ENCODE measurements around the gene GTPBP3.

The GTPBP3 gene

GRCh38 chr19:17303940-17304267 lies 33.4 kb upstream of the GTPBP3 start:
- DNase-seq = no peak

GRCh38 chr19:17304386-17305215 lies 32.8 kb upstream of the GTPBP3 start:
- no peaks in the 10 kb centered on the region for H3K27me3 Mint-ChIP-seq
- no peaks in the 10 kb centered on the region for H3K9me3 Mint-ChIP-seq
- peak overlapping the region; percentile 85 for H3K27ac Mint-ChIP-seq
- DNase-seq = no peak
- CTCF ChIA-PET = interaction anchor here (0.6 to 1.3 kb wide), 7 partner anchors 11 to 84 kb away, joined by 3 to 13 read pairs (median 3); no protein-coding TSS in a partner anchor
- peaks cover 59% of the 10 kb centered on the region for H3K4me1 Mint-ChIP-seq
- H3K36me3 Mint-ChIP-seq = peaks cover 7% of the 10 kb centered on the region
- H3K4me3 Mint-ChIP-seq = peak overlapping the region; percentile 89

More at GRCh38 chr19:17303940-17304267, 33.4 kb upstream of the GTPBP3 start:
- peaks cover 5% of the 10 kb centered on the region for H3K36me3 Mint-ChIP-seq
- CTCF ChIA-PET = interaction anchor here (1.0 kb wide), 2 partner anchors 11 to 85 kb away, joined by 3 read pairs; no protein-coding TSS in a partner anchor
- no peaks in the 10 kb centered on the region for H3K9me3 Mint-ChIP-seq
- H3K27ac Mint-ChIP-seq = peak overlapping the region; percentile 22
- H3K4me3 Mint-ChIP-seq = peak overlapping the region; percentile 69
- H3K27me3 Mint-ChIP-seq = no peaks in the 10 kb centered on the region
- peaks cover 52% of the 10 kb centered on the region for H3K4me1 Mint-ChIP-seq

- CTCF ChIA-PET = interaction anchor here (0.6 to 1.3 kb wide), 5 partner anchors 12 to 69 kb away, joined by 3 to 13 read pairs (median 4); no protein-coding TSS in a partner anchor
- no peak for DNase-seq
- H3K36me3 Mint-ChIP-seq = peaks cover 7% of the 10 kb centered on the region
Measured at GRCh38 chr19:17305216-17305516, 32.2 kb upstream of the GTPBP3 start.

GRCh38 chr19:17305517-17306284 lies 31.7 kb upstream of the GTPBP3 start, which contains the start of gene MRPL34:
TSS of gene MRPL34 (plus strand) at chr19:17305872. CDS start at chr19:17305893, 21 bp downstream.
- CTCF ChIA-PET = interaction anchor here (0.6 to 1.3 kb wide), 5 partner anchors 12 to 70 kb away, joined by 3 to 13 read pairs (median 4); no protein-coding TSS in a partner anchor
- DNase-seq = peak; percentile 97
- Mint-ChIP-seq H3K4me1 (peaks cover 67% of the 10 kb centered on the region), H3K27ac (peak within 1 kb of the TSS; percentile 85), H3K27me3 (no peaks in the 10 kb centered on the region), H3K9me3 (no peaks in the 10 kb centered on the region), H3K36me3 (peaks cover 7% of the 10 kb centered on the region), H3K4me3 (peak within 1 kb of the TSS; percentile 89)

More at GRCh38 chr19:17305216-17305516, 32.2 kb upstream of the GTPBP3 start:
- no peaks in the 10 kb centered on the region for H3K9me3 Mint-ChIP-seq
- peaks cover 62% of the 10 kb centered on the region for H3K4me1 Mint-ChIP-seq
- H3K27me3 Mint-ChIP-seq = no peaks in the 10 kb centered on the region
- H3K27ac Mint-ChIP-seq = peak overlapping the region; percentile 85
- H3K4me3 Mint-ChIP-seq = peak overlapping the region; percentile 89

- peak overlapping the region; percentile 85 for H3K27ac Mint-ChIP-seq
- peak overlapping the region; percentile 89 for H3K4me3 Mint-ChIP-seq
- H3K36me3 Mint-ChIP-seq = peaks cover 7% of the 10 kb centered on the region
- CTCF ChIA-PET = interaction anchor here (0.6 to 3.4 kb wide), 4 partner anchors 13 to 80 kb away, joined by 3 to 12 read pairs (median 4); no protein-coding TSS in a partner anchor
- H3K4me1 Mint-ChIP-seq = peaks cover 72% of the 10 kb centered on the region
- no peaks in the 10 kb centered on the region for H3K9me3 Mint-ChIP-seq
- no peak for DNase-seq
- H3K27me3 Mint-ChIP-seq = no peaks in the 10 kb centered on the region
Measured at GRCh38 chr19:17306285-17306714, 31.1 kb upstream of the GTPBP3 start.

GRCh38 chr19:17307876-17308377 lies 29.4 kb upstream of the GTPBP3 start:
- peak overlapping the region; percentile 89 for H3K4me3 Mint-ChIP-seq
- DNase-seq = no peak
- peaks cover 68% of the 10 kb centered on the region for H3K4me1 Mint-ChIP-seq
- H3K9me3 Mint-ChIP-seq = no peaks in the 10 kb centered on the region
- H3K36me3 Mint-ChIP-seq = peaks cover 13% of the 10 kb centered on the region
- no peaks in the 10 kb centered on the region for H3K27me3 Mint-ChIP-seq
- H3K27ac Mint-ChIP-seq = peak overlapping the region; percentile 50
- CTCF ChIA-PET = interaction anchor here (3.4 kb wide), 1 partner anchor 78 kb away, joined by 12 read pairs; no protein-coding TSS in a partner anchor

GRCh38 chr19:17309198-17309964 lies 28.0 kb upstream of the GTPBP3 start, which contains the start of gene DDA1:
TSS of gene DDA1 (plus strand) at chr19:17309563. CDS start at chr19:17309655, 92 bp downstream.
- CTCF ChIA-PET = interaction anchor here (0.6 to 3.4 kb wide), 6 partner anchors 16 to 77 kb away, joined by 3 to 12 read pairs (median 5); no protein-coding TSS in a partner anchor

GRCh38 chr19:17309965-17310461 lies 27.3 kb upstream of the GTPBP3 start:
- Mint-ChIP-seq H3K27me3 (no peaks in the 10 kb centered on the region), H3K9me3 (no peaks in the 10 kb centered on the region), H3K4me3 (peak overlapping the region; percentile 99), H3K27ac (peak overlapping the region; percentile 96), H3K36me3 (peaks cover 19% of the 10 kb centered on the region), H3K4me1 (peaks cover 54% of the 10 kb centered on the region)
- CTCF ChIA-PET = interaction anchor here (1.0 kb wide), 1 partner anchor 27 kb away, joined by 5 read pairs; no protein-coding TSS in a partner anchor
- DNase-seq = no peak

More at GRCh38 chr19:17309198-17309964, 28.0 kb upstream of the GTPBP3 start, which contains the start of gene DDA1:
- Mint-ChIP-seq H3K36me3 (peaks cover 19% of the 10 kb centered on the region), H3K4me3 (peak within 1 kb of the TSS; percentile 99), H3K27me3 (no peaks in the 10 kb centered on the region), H3K27ac (peak within 1 kb of the TSS; percentile 96), H3K4me1 (peaks cover 60% of the 10 kb centered on the region), H3K9me3 (no peaks in the 10 kb centered on the region)
- peak; percentile 100 for DNase-seq

- Mint-ChIP-seq H3K36me3 (peaks cover 26% of the 10 kb centered on the region), H3K27me3 (no peaks in the 10 kb centered on the region), H3K27ac (peak overlapping the region; percentile 65), H3K4me3 (peak overlapping the region; percentile 26), H3K4me1 (peaks cover 46% of the 10 kb centered on the region), H3K9me3 (no peaks in the 10 kb centered on the region)
- CTCF ChIA-PET = no interaction called here
- DNase-seq = no peak
Measured at GRCh38 chr19:17311455-17312188, 25.7 kb upstream of the GTPBP3 start.

- CTCF ChIA-PET = no interaction called here
- H3K27ac Mint-ChIP-seq = no peak overlapping the region
- H3K4me1 Mint-ChIP-seq = peaks cover 39% of the 10 kb centered on the region
- peaks cover 26% of the 10 kb centered on the region for H3K36me3 Mint-ChIP-seq
- no peak overlapping the region for H3K4me3 Mint-ChIP-seq
- no peak for DNase-seq
- H3K27me3 Mint-ChIP-seq = no peaks in the 10 kb centered on the region
- no peaks in the 10 kb centered on the region for H3K9me3 Mint-ChIP-seq
Measured at GRCh38 chr19:17312189-17313113, 24.9 kb upstream of the GTPBP3 start.

GRCh38 chr19:17314007-17314593 lies 23.3 kb upstream of the GTPBP3 start:
- no peak overlapping the region for H3K27ac Mint-ChIP-seq
- H3K4me1 Mint-ChIP-seq = peaks cover 30% of the 10 kb centered on the region
- CTCF ChIA-PET = no interaction called here
- DNase-seq = no peak
- no peak overlapping the region for H3K4me3 Mint-ChIP-seq
- no peaks in the 10 kb centered on the region for H3K9me3 Mint-ChIP-seq
- H3K27me3 Mint-ChIP-seq = no peaks in the 10 kb centered on the region
- peaks cover 24% of the 10 kb centered on the region for H3K36me3 Mint-ChIP-seq

Data from activated naive CD4-positive, alpha-beta T cell treated with anti-CD3 and anti-CD28 coated beads, Interleukin-2, amount 10 ng/mL, durations not matched to agents 7 days and 5 days (primary cell).